ENCODE data around the gene GRID1. TPM values are rescaled to one million over a fixed set of nuclear protein-coding genes. Genes with fewer than 3 reads are reported as not detected.

The GRID1 gene
- total RNA-seq, 4 donors from 2014 or later = 17.2 to 28.1 (median 23.6) TPM

- 40 to 43% methylated on average over 13 of the region's 13 CpGs for WGBS, 2 donors
These were observed 26.2 kb downstream of the GRID1 start for GRCh38 chr10:86340176-86340990.

GRCh38 chr10:86339226-86339865, 27.2 kb downstream of the GRID1 start:
- intact Hi-C loops (cut with DNase I) = no loop called here
- no peaks in the 10 kb centered on the region for H3K9me3 ChIP-seq
- WGBS, 2 donors = 76 to 78% methylated on average over 11 to 12 of the region's 12 CpGs
- TF ChIP-seq CTCF (IDR thresholded peaks at IDR 0.05) = no peak
- no peak for TF ChIP-seq POLR2A (IDR thresholded peaks at IDR 0.05)
- H3K27ac ChIP-seq = peak overlapping the region in 2 of 3 donors; percentile 60 to 79
- no peaks in the 10 kb centered on the region for H3K36me3 ChIP-seq
- H3K4me3 ChIP-seq (replicated peaks in 1 of 3) = no peak overlapping the region
- DNase-seq = no peak
- H3K27me3 ChIP-seq = no peaks in the 10 kb centered on the region
- H3K4me1 ChIP-seq = peaks cover 51 to 61% of the 10 kb centered on the region in 2 donors

More at GRCh38 chr10:86340176-86340990, 26.2 kb downstream of the GRID1 start:
- H3K27ac ChIP-seq = peak overlapping the region; percentile 59 to 79 (median 60)
- intact Hi-C loops (cut with DNase I) = no loop called here
- TF ChIP-seq CTCF (IDR thresholded peaks at IDR 0.05) = peak in 2 of 6 experiments; percentile 22 to 26
- TF ChIP-seq POLR2A (IDR thresholded peaks at IDR 0.05) = no peak
- no peaks in the 10 kb centered on the region for H3K36me3 ChIP-seq
- H3K4me1 ChIP-seq = peaks cover 49 to 60% of the 10 kb centered on the region in 2 donors
- DNase-seq = peak; percentile 83 to 91
- no peak overlapping the region for H3K4me3 ChIP-seq (replicated peaks in 1 of 3)
- no peaks in the 10 kb centered on the region for H3K9me3 ChIP-seq
- H3K27me3 ChIP-seq = no peaks in the 10 kb centered on the region

- 87% methylated on average over 6 to 11 of the region's 13 CpGs for WGBS, 2 donors
- TF ChIP-seq POLR2A (IDR thresholded peaks at IDR 0.05) (no peak), CTCF (IDR thresholded peaks at IDR 0.05) (no peak)
- no peak overlapping the region for H3K4me3 ChIP-seq (replicated peaks in 1 of 3)
- H3K9me3 ChIP-seq = no peaks in the 10 kb centered on the region
- intact Hi-C loops (cut with DNase I) = no loop called here
- H3K36me3 ChIP-seq = no peaks in the 10 kb centered on the region
- peaks cover 39 to 50% of the 10 kb centered on the region in 2 donors for H3K4me1 ChIP-seq
- no peak overlapping the region for H3K27ac ChIP-seq
- no peak for DNase-seq
- no peaks in the 10 kb centered on the region for H3K27me3 ChIP-seq
These were observed 29.4 kb downstream of the GRID1 start for GRCh38 chr10:86337121-86337601.

- no peak overlapping the region for H3K27ac ChIP-seq
- no peak overlapping the region for H3K4me3 ChIP-seq (replicated peaks in 1 of 3)
- H3K9me3 ChIP-seq = no peaks in the 10 kb centered on the region
- WGBS, 2 donors = 94 to 95% methylated on average over 10 of the region's 10 CpGs
- intact Hi-C loops (cut with DNase I) = no loop called here
- no peak for DNase-seq
- TF ChIP-seq CTCF (IDR thresholded peaks at IDR 0.05) = no peak
- TF ChIP-seq POLR2A (IDR thresholded peaks at IDR 0.05) = no peak
- peaks cover 31 to 45% of the 10 kb centered on the region in 2 donors for H3K4me1 ChIP-seq
- no peaks in the 10 kb centered on the region for H3K36me3 ChIP-seq
- H3K27me3 ChIP-seq = no peaks in the 10 kb centered on the region
These were observed 30.3 kb downstream of the GRID1 start for GRCh38 chr10:86336341-86336740.

- intact Hi-C loops (cut with DNase I) = no loop called here
These were observed 30.8 kb downstream of the GRID1 start for GRCh38 chr10:86335831-86336230.

More at GRCh38 chr10:86335831-86336230, 30.8 kb downstream of the GRID1 start:
- Histone ChIP-seq H3K4me1 (peaks cover 26 to 44% of the 10 kb centered on the region in 2 donors), H3K9me3 (no peaks in the 10 kb centered on the region), H3K27ac (no peak overlapping the region), H3K36me3 (no peaks in the 10 kb centered on the region), H3K4me3 (replicated peaks in 1 of 3) (no peak overlapping the region), H3K27me3 (no peaks in the 10 kb centered on the region)
- TF ChIP-seq CTCF (IDR thresholded peaks at IDR 0.05) = no peak
- no peak for TF ChIP-seq POLR2A (IDR thresholded peaks at IDR 0.05)
- DNase-seq = no peak
- 100% methylated on average over 1 of the region's 1 CpG for WGBS, 2 donors

Measured in thyroid gland (tissue), 4 donors.